GM12878 (cell line): ENCODE measurements around the gene NUP214. TPM values are rescaled to one million over a fixed set of nuclear protein-coding genes. Genes with fewer than 3 reads are reported as not detected.

ENCODE experiments used
- ATAC-seq: fragments of 200-7000 bp; cut with Tn5 transposase; 3 replicates; pipeline ENCODE4 v1.9.1; 2020; ENCODE audit warnings: mild to moderate bottlenecking, moderate library complexity
- BruUV-seq: library from RNA; stranded (reverse); fragments of 400-500 nt; replicated peaks from 2 replicates; lab custom pipeline; 2021; lab: Mats Ljungman, UMichigan
- CTCF ChIA-PET: fragments of 300-600 bp; sonication (Branson Sonifier 250); formaldehyde crosslinking; extraction: SDS; loops from one replicate; lab custom pipeline; 2021; ENCODE audit warnings: inconsistent platforms; lab: Yijun Ruan, JAX
- POLR2A ChIA-PET: fragments of 350-600 bp; formaldehyde crosslinking; extraction: SDS; loops from one replicate; lab custom pipeline; 2021; ENCODE audit warnings: inconsistent platforms; lab: Charles Lee
- RAD21 ChIA-PET: fragments of 300-600 bp; sonication (Branson Sonifier 250); formaldehyde crosslinking; loops from one replicate; lab custom pipeline; 2023; ENCODE audit warnings: antibody characterized with exemption; ENCODE audit not compliant: unreplicated experiment; lab: Charles Lee
- SMC1A ChIA-PET: fragments of 300-600 bp; sonication (Branson Sonifier 250); formaldehyde crosslinking; loops from one replicate; lab custom pipeline; 2023; ENCODE audit not compliant: unreplicated experiment, uncharacterized antibody; lab: Charles Lee
- DNase-seq: peaks from one replicate; pipeline ENCODE4 v3.0.0-alpha.2; 2011; ENCODE audit warnings: low read depth, low spot score
- FAIRE-seq: peaks from 3 replicates; lab custom pipeline; 2011; peaks lifted over from hg19 to GRCh38; lab: Jason Lieb, UNC
- H2AFZ ChIP-seq: 2 replicates; pipeline ENCODE4 v1.6.0; 2011; ENCODE audit warnings: low read depth, low read length, control low read depth; ENCODE audit not compliant: control insufficient read depth
- H3K27ac ChIP-seq: 2 replicates; pipeline ENCODE4 v1.5.1; 2011; ENCODE audit warnings: control low read depth; ENCODE audit not compliant: control insufficient read depth, insufficient read depth
- H3K27me3 ChIP-seq, 2 experiments: replicated peaks in 1 of 2; 2 replicates each; pipeline versions ENCODE4 v1.6.0 to v1.6.1; 2011; ENCODE audit warnings: low read length in 1 of 2; ENCODE audit not compliant: control insufficient read depth in 2 of 2, insufficient read depth in 2 of 2
- H3K36me3 ChIP-seq, 2 experiments: 2 replicates each; pipeline ENCODE4 v1.5.1; 2011; ENCODE audit warnings: low read length in 1 of 2; ENCODE audit not compliant: control insufficient read depth in 2 of 2, insufficient read depth in 2 of 2
- H3K4me1 ChIP-seq: 2 replicates; pipeline ENCODE4 v1.6.1; 2011; ENCODE audit warnings: mild to moderate bottlenecking, low read length, moderate library complexity, mixed read lengths; ENCODE audit not compliant: control insufficient read depth, insufficient read depth
- H3K4me2 ChIP-seq: 2 replicates; pipeline ENCODE4 v1.6.0; 2011; ENCODE audit warnings: control low read depth; ENCODE audit not compliant: control insufficient read depth, insufficient read depth
- H3K4me3 ChIP-seq: fragments of 200-600 bp; sonication (generic); 2 replicates; pipeline ENCODE4 v1.5.1; 2016
- H3K79me2 ChIP-seq: 2 replicates; pipeline ENCODE4 v1.6.0; 2011; ENCODE audit warnings: low read length; ENCODE audit not compliant: control insufficient read depth, insufficient read depth
- H3K9ac ChIP-seq: 2 replicates; pipeline ENCODE4 v1.8.0; 2011; ENCODE audit warnings: low read length, control low read depth, mixed read lengths; ENCODE audit not compliant: control insufficient read depth, insufficient read depth
- H3K9me3 ChIP-seq: replicated peaks from 3 replicates; pipeline ENCODE4 v1.5.1; 2011; ENCODE audit warnings: mild to moderate bottlenecking, low read length; ENCODE audit not compliant: control insufficient read depth, insufficient read depth
- H4K20me1 ChIP-seq: 2 replicates; pipeline ENCODE4 v1.6.0; 2011; ENCODE audit not compliant: control insufficient read depth, insufficient read depth
- BCL3 ChIP-seq: IDR thresholded peaks from 2 replicates; pipeline ENCODE4 v1.6.1; 2011; ENCODE audit warnings: borderline replicate concordance, low read depth, mild to moderate bottlenecking, moderate library complexity, low read length; ENCODE audit not compliant: insufficient read depth, poor library complexity, severe bottlenecking
- BRCA1 ChIP-seq: IDR thresholded peaks from 2 replicates; pipeline ENCODE4 v1.6.1; 2011; ENCODE audit warnings: low read depth, low read length, improper control_type of control experiment
- GABPA ChIP-seq: IDR thresholded peaks from 2 replicates; pipeline ENCODE4 v1.6.1; 2014; ENCODE audit warnings: antibody characterized with exemption, low read depth, mild to moderate bottlenecking, inconsistent platforms
- HSF1 ChIP-seq: fragments of 150-350 bp; IDR thresholded peaks from 2 replicates; pipeline ENCODE4 v1.6.1; 2014; ENCODE audit warnings: mild to moderate bottlenecking, low read depth, low read length
- KLF5 ChIP-seq: fragments of 450-650 bp; IDR thresholded peaks from 2 replicates; pipeline ENCODE4 v1.6.1; 2014; ENCODE audit warnings: mild to moderate bottlenecking; ENCODE audit not compliant: partially characterized antibody
- NFIC ChIP-seq: IDR thresholded peaks from 2 replicates; pipeline ENCODE4 v1.6.1; 2012; ENCODE audit warnings: low read depth, mild to moderate bottlenecking, inconsistent platforms, low read length, moderate library complexity
- STAT3 ChIP-seq: IDR thresholded peaks from 2 replicates; pipeline ENCODE4 v1.6.1; 2011; ENCODE audit warnings: low read depth, low read length, improper control_type of control experiment
- ZNF592 ChIP-seq: fragments of 450-650 bp; IDR thresholded peaks from 2 replicates; pipeline ENCODE4 v1.6.1; 2017; ENCODE audit warnings: mild to moderate bottlenecking, moderate library complexity
- ZNF622 ChIP-seq: fragments of 450-650 bp; IDR thresholded peaks from 2 replicates; pipeline ENCODE4 v1.6.1; 2017; ENCODE audit warnings: mild to moderate bottlenecking, inconsistent platforms
- WGBS: methylation state at CpG from one replicate; pipeline ENCODE4 v1.1.6; 2016; ENCODE audit warnings: low lambda C conversion rate; ENCODE audit not compliant: insufficient replicate concordance, insufficient coverage; ENCODE audit errors: missing lambda C conversion rate; 5-methylcytosine and 5-hydroxymethylcytosine counted together
- in situ Hi-C: fragments of 300-500 bp; cut with MboI; formaldehyde crosslinking; loops from 9 replicates; pipeline ENCODE4 v1.14.3; 2018; ENCODE audit warnings: mixed read lengths
- intact Hi-C: fragments of 100-400 bp; cut with micrococcal nuclease; formaldehyde crosslinking; loops from one replicate; pipeline ENCODE4 v1.14.2; 2022; ENCODE audit not compliant: unreplicated experiment
- polyA plus RNA-seq, 11 experiments: library from polyadenylated mRNA; depleted of rRNA in 4 of 11; unstranded in 6 of 11; stranded (reverse) in 5 of 11; fragments of >200 nt; fragmentation: Nextera tagmentation in 4 of 11; fragmentation: Illumina TruSeq in 1 of 11; extraction: Ambion mirVana in 4 of 11; extraction: Trizol in 1 of 11; gene quantifications; 1 replicate in 1 of 11; 2 replicates in 10 of 11; pipeline versions ENCODE4 v1.2.1 to v1.2.3, GENCODE V29; 2011 to 2016; ENCODE audit warnings: inconsistent platforms in 2 of 11, missing spikeins in 2 of 11, low read depth in 1 of 11
- total RNA-seq, 4 experiments: library from RNA; depleted of rRNA in 3 of 4; stranded (reverse); fragments of >200 nt in 3 of 4; fragmentation: Illumina TruSeq in 1 of 4; extraction: Trizol in 1 of 4; gene quantifications; 2 replicates each; pipeline versions ENCODE4 v1.2.1 to v1.2.3, GENCODE V29; 2013 to 2021
- TF ChIP-seq, protein P1 (sequence below): IDR thresholded peaks from 2 replicates; pipeline ENCODE4 v1.6.1; 2011; ENCODE audit warnings: borderline replicate concordance, low read depth, mild to moderate bottlenecking, moderate library complexity, mixed read lengths, low read length; ENCODE audit not compliant: insufficient read depth; ENCODE audit errors: extremely low read length

NUP214 gene
- total and polyA plus RNA-seq, 10 of the 15 experiments (the other 5 are each of a cell fraction or from before 2014, with no cell fraction given) = 11.7 to 53.8 (median 17.6) TPM

GRCh38 chr9:131149688-131150053 is 24.3 kb downstream of the NUP214 start:
- SMC1A ChIA-PET = no interaction called here

DNA sequence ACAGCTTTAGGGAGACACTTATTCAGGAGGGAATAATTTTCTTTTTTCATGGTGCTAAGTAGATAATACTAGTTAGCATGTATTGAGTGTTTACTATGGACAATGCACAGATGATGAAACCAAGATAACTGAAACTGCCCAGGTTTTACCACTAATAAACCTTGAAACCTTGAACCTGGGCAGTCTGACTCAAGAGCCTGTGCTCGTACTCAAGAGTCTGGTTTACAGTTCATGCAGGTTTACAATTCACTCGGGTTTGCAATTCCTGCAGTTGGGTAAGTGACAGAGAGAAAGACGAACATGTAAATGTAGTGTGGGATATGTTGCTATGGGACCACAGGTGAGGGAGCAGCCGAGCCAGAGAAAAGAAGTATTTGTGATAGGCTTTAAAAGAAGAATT is 28.2 kb downstream of the NUP214 start:
- Histone ChIP-seq H3K36me3 (peaks cover 3 to 32% of the 10 kb centered on the region in 2 experiments), H3K9me3 (no peaks in the 10 kb centered on the region), H3K79me2 (no peaks in the 10 kb centered on the region), H4K20me1 (no peaks in the 10 kb centered on the region), H3K27ac (no peak overlapping the region), H3K27me3 (no peaks in the 10 kb centered on the region), H3K9ac (no peak overlapping the region), H3K4me2 (no peak overlapping the region), H3K4me1 (no peaks in the 10 kb centered on the region), H3K4me3 (no peak overlapping the region), H2AFZ (no peak overlapping the region)
- DNase-seq (no peak), ATAC-seq (no peak), FAIRE-seq (no peak)
- ChIA-PET CTCF (no interaction called here), RAD21 (no interaction called here), SMC1A (no interaction called here), POLR2A (no interaction called here)
- no TSS peak for BruUV-seq
- 81% methylated on average over 4 of the region's 4 CpGs for WGBS
- intact Hi-C loops = no loop called here
- in situ Hi-C loops = no loop called here
- no peak for TF ChIP-seq STAT3
- TF ChIP-seq NFIC = no peak
- TF ChIP-seq ZNF592 = no peak
- no peak for TF ChIP-seq ZNF622
- TF ChIP-seq, protein P1, sequence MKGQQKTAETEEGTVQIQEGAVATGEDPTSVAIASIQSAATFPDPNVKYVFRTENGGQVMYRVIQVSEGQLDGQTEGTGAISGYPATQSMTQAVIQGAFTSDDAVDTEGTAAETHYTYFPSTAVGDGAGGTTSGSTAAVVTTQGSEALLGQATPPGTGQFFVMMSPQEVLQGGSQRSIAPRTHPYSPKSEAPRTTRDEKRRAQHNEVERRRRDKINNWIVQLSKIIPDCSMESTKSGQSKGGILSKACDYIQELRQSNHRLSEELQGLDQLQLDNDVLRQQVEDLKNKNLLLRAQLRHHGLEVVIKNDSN = no peak
- no peak for TF ChIP-seq KLF5
- TF ChIP-seq BCL3 = no peak
- TF ChIP-seq HSF1 = no peak

More at GRCh38 chr9:131149688-131150053, 24.3 kb downstream of the NUP214 start:
- FAIRE-seq (no peak), ATAC-seq (no peak), DNase-seq (no peak)
- in situ Hi-C loops = no loop called here
- ChIA-PET POLR2A (no interaction called here), CTCF (interaction anchor here (1.3 kb wide), 1 partner anchor 8 kb away, joined by 3 read pairs; no protein-coding TSS in a partner anchor), RAD21 (no interaction called here)
- no peaks in the 10 kb centered on the region for H4K20me1 ChIP-seq
- H3K4me1 ChIP-seq = no peaks in the 10 kb centered on the region
- no peak overlapping the region for H3K4me3 ChIP-seq
- H3K9me3 ChIP-seq = no peaks in the 10 kb centered on the region
- intact Hi-C loops = no loop called here
- BruUV-seq = no TSS peak
- no peak overlapping the region for H3K27ac ChIP-seq
- H3K9ac ChIP-seq = no peak overlapping the region
- no peaks in the 10 kb centered on the region for H3K27me3 ChIP-seq
- no peaks in the 10 kb centered on the region for H3K79me2 ChIP-seq
- TF ChIP-seq BRCA1 = no peak
- no peak for TF ChIP-seq GABPA
- H3K36me3 ChIP-seq = peaks cover 9 to 44% of the 10 kb centered on the region in 2 experiments
- WGBS = 78% methylated on average over 5 of the region's 5 CpGs
- no peak overlapping the region for H3K4me2 ChIP-seq
- H2AFZ ChIP-seq = no peak overlapping the region
